ENCODE measurements around the gene TMEM62.

GRCh38 chr15:43107751-43108150, 25.6 kb upstream of the TMEM62 start:
- TF ChIP-seq CTCF (IDR thresholded peaks at IDR 0.05; ENCODE audit: low read depth, low read length, poor library complexity, severe bottlenecking) = no peak
- no peak for TF ChIP-seq EZH2phosphoT487 (IDR thresholded peaks at IDR 0.05; ENCODE audit: borderline replicate concordance, low read length)
